Measurements from ENCODE around the gene ELOB.

Gene ELOB

DNA sequence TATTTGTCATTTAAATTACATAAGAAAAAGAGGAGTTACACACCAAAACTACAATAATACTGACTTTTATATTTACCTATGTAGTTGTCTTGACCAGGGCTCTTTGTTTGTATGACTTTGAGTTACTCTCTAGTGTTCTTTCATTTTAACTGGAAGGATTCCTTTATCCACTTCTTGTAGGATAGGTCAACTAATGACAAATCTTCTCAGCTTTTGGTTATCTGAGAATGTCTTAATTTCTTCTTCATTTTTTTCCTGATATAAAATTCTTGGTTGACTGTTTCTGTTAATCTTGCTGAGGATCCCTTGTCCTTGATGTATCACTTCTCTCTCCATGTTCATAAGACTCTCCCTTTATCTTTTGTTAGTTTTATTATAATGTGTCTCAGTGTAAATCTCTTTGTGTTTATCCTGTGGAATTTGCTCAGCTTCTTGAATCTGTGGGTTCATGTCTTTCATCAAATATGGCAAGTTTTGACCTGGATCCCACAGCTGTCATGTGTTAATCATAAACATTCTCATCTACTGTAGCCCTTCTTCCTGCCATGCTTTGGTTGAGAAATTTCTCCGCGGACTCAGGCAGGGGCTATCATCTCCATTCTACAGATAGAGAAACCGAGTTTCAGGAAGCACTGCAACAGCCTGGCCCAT lies 26.6 kb upstream of the ELOB start:
- Histone ChIP-seq H3K9ac (ENCODE audit: low read depth, low read length, poor library complexity) (no peak overlapping the region), H3K36me3 (replicated peaks in 1 of 2; ENCODE audit: control insufficient read depth in 2 of 2, insufficient read depth in 2 of 2, low read length in 2 of 2) (no peaks in the 10 kb centered on the region), H3K4me3 (ENCODE audit: low read length in 2 of 2) (no peak overlapping the region)

DNA sequence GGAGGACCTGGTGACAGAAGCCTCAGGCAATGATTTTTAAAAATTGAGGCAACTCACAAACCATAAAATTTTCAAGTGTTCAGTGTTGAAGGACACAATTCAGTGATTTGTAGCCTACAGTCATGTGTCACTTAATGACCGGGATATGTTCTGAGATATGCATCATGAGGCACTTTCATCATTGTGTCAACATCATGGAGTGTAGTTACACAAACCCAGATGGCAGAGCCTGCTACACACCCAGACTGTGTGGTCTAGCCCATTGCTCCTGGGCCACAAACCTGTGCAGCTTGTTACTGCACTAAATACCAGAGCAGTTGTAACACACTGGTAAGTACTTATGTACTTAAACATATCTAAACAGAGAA lies 22.8 kb upstream of the ELOB start:
- Histone ChIP-seq H3K4me3 (ENCODE audit: low read length in 2 of 2) (peak overlapping the region in 1 of 2 donors; percentile 42), H3K4me1 (ENCODE audit: control insufficient read depth in 2 of 2, insufficient read depth in 1 of 2, low read depth in 1 of 2, low read length in 2 of 2) (no peaks in the 10 kb centered on the region), H3K27me3 (ENCODE audit: control insufficient read depth in 3 of 3, insufficient read depth in 3 of 3, low read depth in 1 of 3, low read length in 3 of 3) (peaks cover 0 to 4% (median 0%) of the 10 kb centered on the region in 3 experiments), H3K27ac (replicated peaks; ENCODE audit: low read length) (no peak overlapping the region), H2AFZ (ENCODE audit: low read length) (no peak overlapping the region), H2BK15ac (ENCODE audit: low read length) (no peak overlapping the region), H3K23ac (ENCODE audit: low read depth, low read length, poor library complexity) (no peak overlapping the region), H3K9ac (ENCODE audit: low read depth, low read length, poor library complexity) (no peak overlapping the region), H3K4ac (ENCODE audit: low read length) (no peak overlapping the region), H3K14ac (ENCODE audit: low read length) (peak overlapping the region; percentile 21), H2BK12ac (ENCODE audit: low read length) (no peak overlapping the region), H3K9me3 (replicated peaks in 1 of 2; ENCODE audit: control insufficient read depth in 2 of 2, insufficient read depth in 1 of 2, low read depth in 1 of 2, low read length in 2 of 2) (peaks cover 7 to 8% of the 10 kb centered on the region in 2 donors), H3K36me3 (replicated peaks in 1 of 2; ENCODE audit: control insufficient read depth in 2 of 2, insufficient read depth in 2 of 2, low read length in 2 of 2) (no peaks in the 10 kb centered on the region), H3K4me2 (ENCODE audit: insufficient read depth, low read length, poor library complexity, severe bottlenecking) (no peak overlapping the region), H4K91ac (ENCODE audit: low read depth, low read length, poor library complexity) (no peak overlapping the region), H2BK120ac (ENCODE audit: low read depth, low read length) (no peak overlapping the region), H3K18ac (ENCODE audit: low read length) (no peak overlapping the region), H2AK5ac (ENCODE audit: low read depth, low read length) (no peak overlapping the region), H4K8ac (ENCODE audit: low read depth, low read length) (no peak overlapping the region), H2BK5ac (ENCODE audit: low read length) (no peak overlapping the region), H3K79me1 (ENCODE audit: low read depth, low read length) (no peaks in the 10 kb centered on the region)
- DNase-seq (ENCODE audit: low spot score), result no peak
- WGBS, 2 donors (ENCODE audit: extremely low coverage in 2 of 2, insufficient read length in 2 of 2, insufficient replicate concordance in 1 of 2), result no CpG with 5 or more reads among the region's 1 CpG

More for the DNA sequence above, 26.6 kb upstream of the ELOB start:
- Histone ChIP-seq H2BK15ac (ENCODE audit: low read length) (no peak overlapping the region), H3K18ac (ENCODE audit: low read length) (no peak overlapping the region), H2AK5ac (ENCODE audit: low read depth, low read length) (no peak overlapping the region), H3K4ac (ENCODE audit: low read length) (no peak overlapping the region), H2BK5ac (ENCODE audit: low read length) (no peak overlapping the region), H3K23ac (ENCODE audit: low read depth, low read length, poor library complexity) (no peak overlapping the region), H2BK120ac (ENCODE audit: low read depth, low read length) (no peak overlapping the region), H3K4me1 (ENCODE audit: control insufficient read depth in 2 of 2, insufficient read depth in 1 of 2, low read depth in 1 of 2, low read length in 2 of 2) (no peaks in the 10 kb centered on the region), H3K79me1 (ENCODE audit: low read depth, low read length) (peaks cover 2% of the 10 kb centered on the region), H2BK12ac (ENCODE audit: low read length) (no peak overlapping the region), H3K27ac (replicated peaks; ENCODE audit: low read length) (no peak overlapping the region), H4K8ac (ENCODE audit: low read depth, low read length) (no peak overlapping the region), H3K4me2 (ENCODE audit: insufficient read depth, low read length, poor library complexity, severe bottlenecking) (no peak overlapping the region), H2AFZ (ENCODE audit: low read length) (no peak overlapping the region), H3K14ac (ENCODE audit: low read length) (no peak overlapping the region), H3K27me3 (ENCODE audit: control insufficient read depth in 3 of 3, insufficient read depth in 3 of 3, low read depth in 1 of 3, low read length in 3 of 3) (peaks cover 0 to 4% (median 0%) of the 10 kb centered on the region in 3 experiments), H3K9me3 (replicated peaks in 1 of 2; ENCODE audit: control insufficient read depth in 2 of 2, insufficient read depth in 1 of 2, low read depth in 1 of 2, low read length in 2 of 2) (peaks cover 7 to 19% of the 10 kb centered on the region in 2 donors), H4K91ac (ENCODE audit: low read depth, low read length, poor library complexity) (no peak overlapping the region)
- DNase-seq (ENCODE audit: low spot score), result no peak
- WGBS, 2 donors (ENCODE audit: extremely low coverage in 2 of 2, insufficient read length in 2 of 2, insufficient replicate concordance in 1 of 2), result no CpG with 5 or more reads among the region's 3 CpGs

DNA sequence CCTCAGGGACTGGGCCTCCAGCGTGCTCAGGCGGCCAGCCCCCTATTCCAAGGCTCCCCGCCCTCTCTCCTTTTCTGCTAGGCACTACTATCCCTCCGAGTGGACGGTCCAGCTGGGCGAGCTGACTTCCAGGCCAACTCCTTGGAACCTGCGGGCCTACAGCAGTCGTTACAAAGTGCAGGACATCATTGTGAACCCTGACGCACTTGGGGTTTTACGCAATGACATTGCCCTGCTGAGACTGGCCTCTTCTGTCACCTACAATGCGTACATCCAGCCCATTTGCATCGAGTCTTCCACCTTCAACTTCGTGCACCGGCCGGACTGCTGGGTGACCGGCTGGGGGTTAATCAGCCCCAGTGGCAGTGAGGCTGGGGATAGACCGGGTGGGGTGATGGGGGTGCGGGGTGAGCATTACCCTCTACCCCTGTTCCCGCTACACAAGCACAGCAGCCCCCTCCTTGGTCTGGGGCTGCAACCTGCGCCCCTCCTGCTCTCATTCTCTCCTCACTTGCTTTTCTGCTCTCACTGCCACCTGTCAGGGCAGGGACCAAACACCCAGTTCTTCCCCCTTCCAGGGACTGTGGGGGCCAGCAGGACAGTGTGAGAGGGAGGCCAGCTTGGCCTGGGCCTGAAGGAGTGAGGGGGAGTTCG lies 22.3 kb upstream of the ELOB start:
- H3K27ac ChIP-seq (replicated peaks; ENCODE audit: low read length), result no peak overlapping the region
- no peaks in the 10 kb centered on the region for H3K79me1 ChIP-seq (ENCODE audit: low read depth, low read length)
- no peak overlapping the region for H3K4ac ChIP-seq (ENCODE audit: low read length)
- H3K23ac ChIP-seq (ENCODE audit: low read depth, low read length, poor library complexity), result peak overlapping the region; percentile 67
- H4K8ac ChIP-seq (ENCODE audit: low read depth, low read length), result no peak overlapping the region
- H2BK15ac ChIP-seq (ENCODE audit: low read length), result peak overlapping the region; percentile 39
- no peak overlapping the region for H4K91ac ChIP-seq (ENCODE audit: low read depth, low read length, poor library complexity)
- no peak overlapping the region for H2BK120ac ChIP-seq (ENCODE audit: low read depth, low read length)
- H3K9me3 ChIP-seq (replicated peaks in 1 of 2; ENCODE audit: control insufficient read depth in 2 of 2, insufficient read depth in 1 of 2, low read depth in 1 of 2, low read length in 2 of 2), result peaks cover 3 to 6% of the 10 kb centered on the region in 2 donors
- no CpG with 5 or more reads among the region's 21 CpGs for WGBS, 2 donors (ENCODE audit: extremely low coverage in 2 of 2, insufficient read length in 2 of 2, insufficient replicate concordance in 1 of 2)
- peak overlapping the region in 1 of 2 donors; percentile 42 for H3K4me3 ChIP-seq (ENCODE audit: low read length in 2 of 2)
- no peak overlapping the region for H3K9ac ChIP-seq (ENCODE audit: low read depth, low read length, poor library complexity)
- H3K27me3 ChIP-seq (ENCODE audit: control insufficient read depth in 3 of 3, insufficient read depth in 3 of 3, low read depth in 1 of 3, low read length in 3 of 3), result peaks cover 0 to 6% (median 0%) of the 10 kb centered on the region in 3 experiments
- no peak overlapping the region for H3K14ac ChIP-seq (ENCODE audit: low read length)
- no peaks in the 10 kb centered on the region for H3K4me1 ChIP-seq (ENCODE audit: control insufficient read depth in 2 of 2, insufficient read depth in 1 of 2, low read depth in 1 of 2, low read length in 2 of 2)
- H2BK12ac ChIP-seq (ENCODE audit: low read length), result no peak overlapping the region
- no peaks in the 10 kb centered on the region for H3K36me3 ChIP-seq (replicated peaks in 1 of 2; ENCODE audit: control insufficient read depth in 2 of 2, insufficient read depth in 2 of 2, low read length in 2 of 2)
- peak overlapping the region; percentile 60 for H2AK5ac ChIP-seq (ENCODE audit: low read depth, low read length)
- DNase-seq (ENCODE audit: low spot score), result no peak
- H3K4me2 ChIP-seq (ENCODE audit: insufficient read depth, low read length, poor library complexity, severe bottlenecking), result no peak overlapping the region
- no peak overlapping the region for H2BK5ac ChIP-seq (ENCODE audit: low read length)
- H2AFZ ChIP-seq (ENCODE audit: low read length), result peak overlapping the region; percentile 40
- H3K18ac ChIP-seq (ENCODE audit: low read length), result peak overlapping the region; percentile 60

DNA sequence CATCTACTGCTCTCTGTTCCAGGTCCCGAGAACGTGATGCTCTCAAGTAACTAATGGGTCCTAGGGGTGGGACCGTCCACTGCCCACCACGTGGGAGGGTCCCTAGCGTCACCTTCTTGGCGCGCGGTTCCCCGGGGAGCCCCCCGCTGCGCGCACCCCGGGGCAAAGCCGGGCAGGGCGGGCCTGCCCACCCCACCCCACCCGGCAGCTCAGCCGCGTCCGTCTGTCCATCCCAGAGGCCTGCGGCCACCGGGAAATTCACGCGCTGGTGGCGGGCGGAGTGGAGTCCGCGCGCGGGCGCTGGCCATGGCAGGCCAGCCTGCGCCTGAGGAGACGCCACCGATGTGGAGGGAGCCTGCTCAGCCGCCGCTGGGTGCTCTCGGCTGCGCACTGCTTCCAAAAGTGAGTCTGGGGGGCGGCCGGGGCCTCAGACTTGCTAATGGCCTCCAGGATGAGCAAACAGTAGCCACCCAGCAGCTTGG lies 21.7 kb upstream of the ELOB start:
- no peak overlapping the region for H4K91ac ChIP-seq (ENCODE audit: low read depth, low read length, poor library complexity)
- no peak overlapping the region for H3K4me3 ChIP-seq (ENCODE audit: low read length in 2 of 2)
- H3K18ac ChIP-seq (ENCODE audit: low read length), result peak overlapping the region; percentile 28
- no peak overlapping the region for H3K27ac ChIP-seq (replicated peaks; ENCODE audit: low read length)
- no peak overlapping the region for H4K8ac ChIP-seq (ENCODE audit: low read depth, low read length)
- H2BK12ac ChIP-seq (ENCODE audit: low read length), result no peak overlapping the region
- no peak overlapping the region for H2BK120ac ChIP-seq (ENCODE audit: low read depth, low read length)
- DNase-seq (ENCODE audit: low spot score), result no peak
- H3K79me1 ChIP-seq (ENCODE audit: low read depth, low read length), result no peaks in the 10 kb centered on the region
- H3K27me3 ChIP-seq (ENCODE audit: control insufficient read depth in 3 of 3, insufficient read depth in 3 of 3, low read depth in 1 of 3, low read length in 3 of 3), result peaks cover 0 to 8% (median 0%) of the 10 kb centered on the region in 3 experiments
- no peaks in the 10 kb centered on the region for H3K4me1 ChIP-seq (ENCODE audit: control insufficient read depth in 2 of 2, insufficient read depth in 1 of 2, low read depth in 1 of 2, low read length in 2 of 2)
- H3K4ac ChIP-seq (ENCODE audit: low read length), result no peak overlapping the region
- no peak overlapping the region for H3K23ac ChIP-seq (ENCODE audit: low read depth, low read length, poor library complexity)
- H3K4me2 ChIP-seq (ENCODE audit: insufficient read depth, low read length, poor library complexity, severe bottlenecking), result no peak overlapping the region
- H2BK15ac ChIP-seq (ENCODE audit: low read length), result no peak overlapping the region
- no peaks in the 10 kb centered on the region for H3K36me3 ChIP-seq (replicated peaks in 1 of 2; ENCODE audit: control insufficient read depth in 2 of 2, insufficient read depth in 2 of 2, low read length in 2 of 2)
- no peak overlapping the region for H3K14ac ChIP-seq (ENCODE audit: low read length)
- peak overlapping the region; percentile 40 for H2AFZ ChIP-seq (ENCODE audit: low read length)
- H2BK5ac ChIP-seq (ENCODE audit: low read length), result no peak overlapping the region
- WGBS, 2 donors (ENCODE audit: extremely low coverage in 2 of 2, insufficient read length in 2 of 2, insufficient replicate concordance in 1 of 2), result no CpG with 5 or more reads among the region's 39 CpGs
- peak overlapping the region; percentile 81 for H2AK5ac ChIP-seq (ENCODE audit: low read depth, low read length)
- H3K9ac ChIP-seq (ENCODE audit: low read depth, low read length, poor library complexity), result no peak overlapping the region
- H3K9me3 ChIP-seq (replicated peaks in 1 of 2; ENCODE audit: control insufficient read depth in 2 of 2, insufficient read depth in 1 of 2, low read depth in 1 of 2, low read length in 2 of 2), result no peaks in the 10 kb centered on the region
